ENCODE measurements around the gene SGSH. TPM values are rescaled to one million over a fixed set of nuclear protein-coding genes. Genes with fewer than 3 reads are reported as not detected.
"Not testable (repeated sequence)": the region's sequence is repeated elsewhere in the genome, so short reads cannot be mapped to it uniquely, and the experiment has no call there.

The SGSH gene
- total RNA-seq, 1 donor from 2014 or later, result 43.9 TPM

DNA sequence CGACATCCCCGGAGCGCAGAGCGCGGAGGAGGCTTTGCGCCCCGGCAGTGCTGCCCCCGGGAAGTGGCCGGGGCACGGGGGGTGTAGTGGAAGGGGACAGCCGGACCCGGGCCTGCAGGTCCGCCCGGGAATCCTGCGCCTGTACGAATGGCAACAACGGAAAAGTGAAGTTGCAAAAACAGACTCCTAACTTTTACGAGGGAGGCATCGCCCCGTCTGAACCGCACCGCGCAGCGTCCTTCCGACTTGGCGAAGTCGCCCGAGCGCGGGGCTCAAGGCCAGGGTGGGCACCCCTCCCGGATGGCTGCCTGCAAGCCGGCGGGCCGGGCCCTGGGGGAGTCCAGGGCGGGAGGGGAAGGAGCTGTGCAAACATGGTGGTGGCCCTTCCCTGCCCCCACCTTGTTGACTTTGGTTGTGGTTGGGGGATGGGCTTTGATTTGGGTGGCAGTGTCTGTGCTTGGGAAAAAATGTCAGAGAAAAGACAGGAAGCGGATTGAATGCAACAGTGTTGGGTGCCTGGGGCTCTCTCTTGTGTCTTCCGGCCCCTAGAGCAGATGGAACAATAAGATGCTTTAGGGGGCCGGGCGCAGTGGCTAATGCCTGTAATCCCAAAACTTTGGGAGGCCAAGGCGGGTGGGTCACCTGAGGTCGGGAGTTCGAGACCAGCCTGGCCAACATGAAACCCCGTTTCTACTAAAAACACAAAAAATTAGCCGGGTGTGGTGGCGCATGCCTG lies 41.2 kb upstream of the SGSH start:
- peaks cover 15% of the 10 kb centered on the region for H3K4me1 Mint-ChIP-seq (ENCODE audit: low read depth)
- TF ChIP-seq, protein P1, sequence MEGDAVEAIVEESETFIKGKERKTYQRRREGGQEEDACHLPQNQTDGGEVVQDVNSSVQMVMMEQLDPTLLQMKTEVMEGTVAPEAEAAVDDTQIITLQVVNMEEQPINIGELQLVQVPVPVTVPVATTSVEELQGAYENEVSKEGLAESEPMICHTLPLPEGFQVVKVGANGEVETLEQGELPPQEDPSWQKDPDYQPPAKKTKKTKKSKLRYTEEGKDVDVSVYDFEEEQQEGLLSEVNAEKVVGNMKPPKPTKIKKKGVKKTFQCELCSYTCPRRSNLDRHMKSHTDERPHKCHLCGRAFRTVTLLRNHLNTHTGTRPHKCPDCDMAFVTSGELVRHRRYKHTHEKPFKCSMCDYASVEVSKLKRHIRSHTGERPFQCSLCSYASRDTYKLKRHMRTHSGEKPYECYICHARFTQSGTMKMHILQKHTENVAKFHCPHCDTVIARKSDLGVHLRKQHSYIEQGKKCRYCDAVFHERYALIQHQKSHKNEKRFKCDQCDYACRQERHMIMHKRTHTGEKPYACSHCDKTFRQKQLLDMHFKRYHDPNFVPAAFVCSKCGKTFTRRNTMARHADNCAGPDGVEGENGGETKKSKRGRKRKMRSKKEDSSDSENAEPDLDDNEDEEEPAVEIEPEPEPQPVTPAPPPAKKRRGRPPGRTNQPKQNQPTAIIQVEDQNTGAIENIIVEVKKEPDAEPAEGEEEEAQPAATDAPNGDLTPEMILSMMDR (IDR thresholded peaks at IDR 0.05; ENCODE audit: unreplicated experiment), result no peak
- H3K27ac Mint-ChIP-seq, result peak overlapping the region; percentile 93
- no peaks in the 10 kb centered on the region for H3K9me3 Mint-ChIP-seq (ENCODE audit: low read depth)
- DNase-seq (ENCODE audit: low spot score, unreplicated experiment), result peak; percentile 42
- peaks cover 2% of the 10 kb centered on the region for H3K36me3 Mint-ChIP-seq (ENCODE audit: insufficient read depth)
- H3K4me3 Mint-ChIP-seq (ENCODE audit: low read depth), result peak overlapping the region; percentile 76
- peaks cover 9% of the 10 kb centered on the region for H3K27me3 Mint-ChIP-seq

DNA sequence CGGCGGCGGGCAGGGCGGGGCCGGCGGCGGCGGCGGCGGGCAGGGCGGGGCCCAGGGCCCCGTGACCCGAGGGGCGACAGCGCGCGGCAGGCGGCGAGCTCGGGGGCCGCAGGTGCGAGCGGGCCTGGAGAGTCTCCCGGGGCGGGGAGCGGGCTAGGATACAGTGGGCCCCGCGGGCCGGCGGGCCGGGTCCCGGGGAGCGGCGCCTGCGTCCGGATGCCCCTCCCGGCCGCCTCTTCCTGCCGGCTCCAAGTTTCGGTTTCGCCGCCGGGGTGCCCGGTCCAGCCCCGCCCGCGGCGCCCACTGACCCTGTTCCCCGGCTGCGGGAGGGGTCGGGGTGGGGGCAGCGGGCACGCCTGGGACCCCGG lies 40.6 kb upstream of the SGSH start, which contains the start of gene RNF213:
Gene RNF213 (plus strand): TSS at position 62 of the 368 bp plus-strand sequence. CDS start 2,830 bp downstream, outside the sequence.
- peaks cover 1% of the 10 kb centered on the region for H3K36me3 Mint-ChIP-seq (ENCODE audit: insufficient read depth)
- peaks cover 15% of the 10 kb centered on the region for H3K4me1 Mint-ChIP-seq (ENCODE audit: low read depth)
- H3K4me3 Mint-ChIP-seq (ENCODE audit: low read depth), result peak within 1 kb of the TSS; percentile 86
- peaks cover 9% of the 10 kb centered on the region for H3K27me3 Mint-ChIP-seq
- peak within 1 kb of the TSS; percentile 93 for H3K27ac Mint-ChIP-seq
- TF ChIP-seq, protein P1 (IDR thresholded peaks at IDR 0.05; ENCODE audit: unreplicated experiment), result no peak
- H3K9me3 Mint-ChIP-seq (ENCODE audit: low read depth), result no peaks in the 10 kb centered on the region
- peak; percentile 46 for DNase-seq (ENCODE audit: low spot score, unreplicated experiment)

DNA sequence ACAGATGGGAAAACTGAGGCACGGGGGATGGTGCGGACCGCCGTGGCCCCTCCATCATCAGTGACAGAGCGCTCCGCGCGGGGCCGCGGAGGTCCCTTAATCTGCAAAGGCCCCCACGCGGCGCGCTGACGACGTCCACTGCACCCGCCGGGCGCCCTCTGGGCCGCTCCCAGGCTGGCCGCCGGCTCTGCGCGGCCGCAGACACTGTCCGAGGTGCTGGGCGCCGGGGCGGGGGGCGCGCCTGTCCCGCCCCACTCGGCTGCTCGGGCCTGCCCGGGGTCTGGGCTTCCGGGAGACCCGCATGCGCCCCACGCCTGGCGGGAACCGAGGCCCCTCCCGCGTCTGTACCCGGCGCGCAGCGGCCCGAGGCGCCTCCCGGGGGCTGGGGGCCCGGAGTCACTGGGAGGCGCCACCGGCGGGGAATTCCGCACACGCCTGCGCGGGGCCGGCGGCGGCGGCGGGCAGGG lies 40.0 kb upstream of the SGSH start:
- peaks cover 15% of the 10 kb centered on the region for H3K4me1 Mint-ChIP-seq (ENCODE audit: low read depth)
- peak overlapping the region; percentile 62 for H3K27ac Mint-ChIP-seq
- peak; percentile 69 for DNase-seq (ENCODE audit: low spot score, unreplicated experiment)
- no peaks in the 10 kb centered on the region for H3K36me3 Mint-ChIP-seq (ENCODE audit: insufficient read depth)
- H3K27me3 Mint-ChIP-seq, result peaks cover 9% of the 10 kb centered on the region
- peak overlapping the region; percentile 86 for H3K4me3 Mint-ChIP-seq (ENCODE audit: low read depth)
- TF ChIP-seq, protein P1 (IDR thresholded peaks at IDR 0.05; ENCODE audit: unreplicated experiment), result peak; percentile 13
- H3K9me3 Mint-ChIP-seq (ENCODE audit: low read depth), result no peaks in the 10 kb centered on the region

DNA sequence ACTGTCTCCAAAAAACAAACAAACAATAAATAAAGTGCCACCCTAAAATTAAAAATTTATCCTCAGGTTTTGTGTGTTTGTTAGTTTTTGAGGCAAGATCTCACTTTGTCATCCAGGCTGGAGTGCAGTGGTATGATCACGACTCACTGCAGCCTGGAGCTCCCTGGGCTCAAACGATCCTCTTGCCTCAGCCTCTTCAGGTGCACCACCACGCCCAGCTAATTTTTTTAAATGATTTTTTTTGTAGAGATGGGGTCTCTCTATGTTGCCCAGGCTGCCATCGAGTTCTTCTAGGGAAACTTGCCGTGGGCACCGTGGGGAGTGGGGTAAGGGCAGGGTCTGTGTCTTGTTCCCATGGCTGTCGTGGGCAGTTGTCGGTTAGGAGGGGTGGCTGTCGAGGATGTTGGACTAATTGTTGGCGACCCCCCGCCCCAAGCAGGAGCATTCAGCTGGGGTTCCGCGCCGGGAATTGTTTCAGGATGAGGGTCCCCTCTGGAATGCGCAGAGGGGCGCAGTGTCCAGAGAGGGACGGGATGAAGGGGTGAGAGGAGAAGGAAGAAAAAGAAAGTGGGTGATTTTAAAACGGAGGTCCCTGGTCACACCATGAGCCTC lies 39.4 kb upstream of the SGSH start:
- Mint-ChIP-seq H3K27me3 (peaks cover 9% of the 10 kb centered on the region), H3K4me3 (ENCODE audit: low read depth) (peak overlapping the region; percentile 86), H3K27ac (peak overlapping the region; percentile 62), H3K9me3 (ENCODE audit: low read depth) (no peaks in the 10 kb centered on the region), H3K4me1 (ENCODE audit: low read depth) (peaks cover 15% of the 10 kb centered on the region), H3K36me3 (ENCODE audit: insufficient read depth) (no peaks in the 10 kb centered on the region)
- no peak for DNase-seq (ENCODE audit: low spot score, unreplicated experiment)
- TF ChIP-seq, protein P1 (IDR thresholded peaks at IDR 0.05; ENCODE audit: unreplicated experiment), result no peak

DNA sequence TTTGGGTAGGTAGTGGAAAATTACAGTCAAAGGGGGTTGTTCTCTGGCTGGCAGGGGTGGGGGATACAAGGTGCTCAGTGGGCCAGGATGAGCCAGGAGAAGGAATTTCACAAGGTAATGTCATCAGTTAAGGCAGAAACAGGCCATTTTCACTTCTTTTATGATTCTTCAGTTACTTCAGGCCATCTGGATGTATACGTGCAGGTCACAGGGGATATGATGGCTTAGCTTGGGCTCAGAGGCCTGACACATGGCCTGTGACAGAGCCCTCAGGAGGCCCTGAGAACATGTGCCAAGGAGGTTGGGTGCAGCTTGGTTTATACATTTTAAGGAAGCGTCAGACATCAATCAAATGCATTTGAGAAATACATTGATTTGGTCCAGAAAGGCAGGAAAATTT lies 38.2 kb upstream of the SGSH start:
- H3K27ac Mint-ChIP-seq; H3K36me3 Mint-ChIP-seq (ENCODE audit: insufficient read depth); DNase-seq (ENCODE audit: low spot score, unreplicated experiment); H3K9me3 Mint-ChIP-seq (ENCODE audit: low read depth); H3K27me3 Mint-ChIP-seq: not testable (repeated sequence)
- peaks cover 15% of the 10 kb centered on the region for H3K4me1 Mint-ChIP-seq (ENCODE audit: low read depth)
- H3K4me3 Mint-ChIP-seq (ENCODE audit: low read depth), result peak overlapping the region; percentile 86

Measured in progenitor cell of endocrine pancreas (in vitro differentiated cells).